Neural cell (in vitro differentiated cells): Measurements from ENCODE around the gene HCST. TPM values are rescaled to one million over a fixed set of nuclear protein-coding genes. Genes with fewer than 3 reads are reported as not detected.

ENCODE experiments used
- H2AFZ ChIP-seq: fragments of 200-600, 300-800 bp; sonication (generic), shearing (Covaris generic); 2 replicates; pipeline ENCODE4 v1.6.0; 2014; ENCODE audit warnings: low read depth, mild to moderate bottlenecking, antibody characterized with exemption, low read length, moderate library complexity
- H3F3A ChIP-seq: fragments of 200-600 bp; shearing (Covaris generic); 2 replicates; pipeline ENCODE4 v1.6.1; 2016; ENCODE audit warnings: mild to moderate bottlenecking, moderate library complexity, mixed read lengths, antibody characterized with exemption, low read length; ENCODE audit not compliant: insufficient read depth, poor library complexity, severe bottlenecking
- H3K27ac ChIP-seq: fragments of 200-600, 300-800 bp; sonication (generic), shearing (Covaris generic); 2 replicates; pipeline ENCODE4 v1.5.1; 2014; ENCODE audit warnings: mild to moderate bottlenecking, low read length, moderate library complexity
- H3K27me3 ChIP-seq: fragments of 300-800, 200-600 bp; sonication (generic), shearing (Covaris generic); 2 replicates; pipeline ENCODE4 v1.6.0; 2014; ENCODE audit warnings: mild to moderate bottlenecking, low read depth, low read length, moderate library complexity; ENCODE audit not compliant: insufficient read depth
- H3K36me3 ChIP-seq: fragments of 300-800, 200-600 bp; sonication (generic), shearing (Covaris generic); 2 replicates; pipeline ENCODE4 v1.5.1; 2014; ENCODE audit warnings: mild to moderate bottlenecking, antibody characterized with exemption, low read length, moderate library complexity; ENCODE audit not compliant: insufficient read depth
- H3K4me2 ChIP-seq: fragments of 300-800, 200-600 bp; sonication (generic), shearing (Covaris generic); 2 replicates; pipeline ENCODE4 v1.6.0; 2014; ENCODE audit warnings: mild to moderate bottlenecking, low read length
- H3K4me3 ChIP-seq: fragments of 300-800, 200-600 bp; sonication (generic), shearing (Covaris generic); 2 replicates; pipeline ENCODE4 v1.5.1; 2014; ENCODE audit warnings: mild to moderate bottlenecking, low read length, moderate library complexity
- H3K79me2 ChIP-seq: fragments of 200-600 bp; shearing (Covaris generic); replicated peaks from 2 replicates; pipeline ENCODE4 v1.6.0; 2014; ENCODE audit warnings: mild to moderate bottlenecking, low read length, moderate library complexity; ENCODE audit not compliant: insufficient read depth
- H3K9ac ChIP-seq: fragments of 300-800, 200-600 bp; sonication (generic), shearing (Covaris generic); 2 replicates; pipeline ENCODE4 v1.6.1; 2016; ENCODE audit warnings: mild to moderate bottlenecking, low read length, mixed read lengths
- H3K9me2 ChIP-seq: fragments of 200-600 bp; shearing (Covaris generic); 2 replicates; pipeline ENCODE4 v1.6.1; 2016; ENCODE audit warnings: mild to moderate bottlenecking, low read length, mixed read lengths; ENCODE audit not compliant: insufficient read depth
- H3K9me3 ChIP-seq: fragments of 200-600, 300-800 bp; sonication (generic), shearing (Covaris generic); 2 replicates; pipeline ENCODE4 v1.6.1; 2016; ENCODE audit warnings: mild to moderate bottlenecking, mixed run types, low read length, moderate library complexity, mixed read lengths
- H4K20me1 ChIP-seq: fragments of 200-600 bp; shearing (Covaris generic); 2 replicates; pipeline ENCODE4 v1.6.1; 2016; ENCODE audit warnings: mild to moderate bottlenecking, mixed run types; ENCODE audit not compliant: insufficient read depth
- EP300 ChIP-seq: fragments of 450-650 bp; conservative IDR thresholded peaks from 2 replicates; pipeline ENCODE4 v1.6.1; 2014; ENCODE audit warnings: antibody characterized with exemption, mild to moderate bottlenecking, moderate library complexity; ENCODE audit not compliant: poor library complexity, severe bottlenecking
- EZH2 ChIP-seq: fragments of 200-600, 300-800 bp; shearing (Covaris generic), sonication (generic); IDR thresholded peaks from 2 replicates; pipeline ENCODE4 v1.6.1; 2014; ENCODE audit warnings: antibody characterized with exemption, low read length, borderline replicate concordance, mild to moderate bottlenecking; ENCODE audit not compliant: insufficient read depth, poor library complexity, severe bottlenecking
- MXI1 ChIP-seq: fragments of 450-650 bp; conservative IDR thresholded peaks from 2 replicates; pipeline ENCODE4 v1.6.1; 2014; ENCODE audit warnings: antibody characterized with exemption, mild to moderate bottlenecking; ENCODE audit not compliant: poor library complexity, severe bottlenecking
- POLR2AphosphoS5 ChIP-seq: IDR thresholded peaks from 2 replicates; pipeline ENCODE4 v1.6.1; 2012
- RAD21 ChIP-seq: fragments of 450-650 bp; conservative IDR thresholded peaks from 2 replicates; pipeline ENCODE4 v1.6.1; 2014; ENCODE audit warnings: antibody characterized with exemption, mild to moderate bottlenecking, moderate library complexity
- REST ChIP-seq: IDR thresholded peaks from 2 replicates; pipeline ENCODE4 v1.6.1; 2012; ENCODE audit warnings: borderline replicate concordance
- SMC3 ChIP-seq: fragments of 450-650 bp; conservative IDR thresholded peaks from 2 replicates; pipeline ENCODE4 v1.6.1; 2014; ENCODE audit warnings: antibody characterized with exemption, mild to moderate bottlenecking, moderate library complexity; ENCODE audit not compliant: poor library complexity
- TAF1 ChIP-seq: IDR thresholded peaks from 2 replicates; pipeline ENCODE4 v1.6.1; 2012; ENCODE audit warnings: low read depth
- polyA plus RNA-seq: library from polyadenylated mRNA; depleted of rRNA; stranded (reverse); fragments of >200 nt; gene quantifications from 2 replicates; pipeline ENCODE4 v1.2.3, GENCODE V29; 2014
- TF ChIP-seq, protein P1 (sequence below): fragments of 450-650 bp; IDR thresholded peaks from 2 replicates; pipeline ENCODE4 v1.5.1; 2014; ENCODE audit warnings: antibody characterized with exemption, mild to moderate bottlenecking, moderate library complexity; ENCODE audit not compliant: poor library complexity, severe bottlenecking

HCST gene
- polyA plus RNA-seq, 1 donor from 2014 or later, result not detected

DNA sequence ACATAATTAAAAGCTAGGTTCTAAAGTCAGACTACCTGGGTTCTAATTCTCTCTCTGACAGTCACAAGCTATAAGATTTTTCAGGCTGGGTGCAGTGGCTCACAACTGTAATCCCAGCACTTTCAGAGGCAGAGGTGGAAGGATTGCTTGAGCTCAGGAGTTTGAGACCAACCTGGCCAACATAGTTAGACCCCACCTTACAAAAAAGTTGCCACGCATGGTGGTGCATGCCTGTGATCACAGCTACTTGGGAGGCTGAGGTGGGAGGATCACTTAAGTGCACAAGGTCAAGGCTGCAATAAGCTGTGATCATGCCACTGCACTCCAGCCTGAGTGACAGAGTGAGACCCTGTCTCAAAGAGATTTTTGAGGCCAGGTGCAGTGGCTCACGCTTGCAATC is 8.0 kb upstream of the HCST start:
- Histone ChIP-seq H4K20me1 (no peaks in the 10 kb centered on the region), H3K9me2 (no peaks in the 10 kb centered on the region)

DNA sequence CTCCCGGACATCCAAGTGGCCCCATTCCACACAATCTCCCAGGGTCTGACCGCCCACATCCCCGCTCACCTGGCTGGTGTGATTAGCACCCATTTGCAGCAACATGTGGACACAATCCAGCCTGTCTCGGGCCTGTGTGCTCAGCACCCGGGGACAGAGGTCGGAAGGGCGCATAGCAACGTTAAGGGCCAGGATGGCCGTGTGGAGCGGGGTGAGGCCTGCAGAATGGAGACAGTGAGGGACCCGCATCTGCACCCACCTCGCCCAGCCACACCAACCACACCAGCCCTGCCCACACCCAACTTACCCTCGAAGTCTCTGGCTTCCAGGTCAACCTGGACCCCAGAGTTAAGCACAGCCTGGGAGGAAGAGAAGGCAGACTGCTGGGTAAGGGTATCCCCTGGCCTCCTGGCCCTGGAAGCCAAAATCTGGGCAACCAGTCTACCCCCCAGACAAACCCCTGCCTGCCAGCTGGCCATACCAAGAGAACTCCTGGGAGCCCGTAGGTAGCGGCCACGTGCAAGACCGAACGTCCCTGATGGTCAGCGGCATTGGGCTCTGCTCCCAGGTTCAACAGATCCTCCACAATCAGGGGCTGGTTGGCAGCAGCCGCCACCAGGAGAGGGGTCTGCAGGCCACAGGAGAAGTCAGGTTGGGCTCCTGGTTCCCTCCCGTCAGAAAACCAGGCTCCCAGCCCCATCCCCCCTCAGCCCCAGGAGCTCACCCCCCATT is 6.3 kb upstream of the HCST start:
- H3K9me2 ChIP-seq, result no peaks in the 10 kb centered on the region
- no peaks in the 10 kb centered on the region for H3K36me3 ChIP-seq
- H3F3A ChIP-seq, result no peaks in the 10 kb centered on the region
- TF ChIP-seq REST (no peak), EZH2 (no peak), POLR2AphosphoS5 (no peak), TAF1 (no peak), SMC3 (no peak), MXI1 (no peak), EP300 (no peak), RAD21 (no peak)
- TF ChIP-seq, protein P1, sequence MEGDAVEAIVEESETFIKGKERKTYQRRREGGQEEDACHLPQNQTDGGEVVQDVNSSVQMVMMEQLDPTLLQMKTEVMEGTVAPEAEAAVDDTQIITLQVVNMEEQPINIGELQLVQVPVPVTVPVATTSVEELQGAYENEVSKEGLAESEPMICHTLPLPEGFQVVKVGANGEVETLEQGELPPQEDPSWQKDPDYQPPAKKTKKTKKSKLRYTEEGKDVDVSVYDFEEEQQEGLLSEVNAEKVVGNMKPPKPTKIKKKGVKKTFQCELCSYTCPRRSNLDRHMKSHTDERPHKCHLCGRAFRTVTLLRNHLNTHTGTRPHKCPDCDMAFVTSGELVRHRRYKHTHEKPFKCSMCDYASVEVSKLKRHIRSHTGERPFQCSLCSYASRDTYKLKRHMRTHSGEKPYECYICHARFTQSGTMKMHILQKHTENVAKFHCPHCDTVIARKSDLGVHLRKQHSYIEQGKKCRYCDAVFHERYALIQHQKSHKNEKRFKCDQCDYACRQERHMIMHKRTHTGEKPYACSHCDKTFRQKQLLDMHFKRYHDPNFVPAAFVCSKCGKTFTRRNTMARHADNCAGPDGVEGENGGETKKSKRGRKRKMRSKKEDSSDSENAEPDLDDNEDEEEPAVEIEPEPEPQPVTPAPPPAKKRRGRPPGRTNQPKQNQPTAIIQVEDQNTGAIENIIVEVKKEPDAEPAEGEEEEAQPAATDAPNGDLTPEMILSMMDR, result no peak
- H2AFZ ChIP-seq, result no peak overlapping the region
- H3K79me2 ChIP-seq, result peaks cover 3% of the 10 kb centered on the region
- no peak overlapping the region for H3K9ac ChIP-seq
- H3K4me3 ChIP-seq, result no peak overlapping the region
- no peaks in the 10 kb centered on the region for H3K27me3 ChIP-seq
- no peaks in the 10 kb centered on the region for H4K20me1 ChIP-seq
- H3K9me3 ChIP-seq, result no peaks in the 10 kb centered on the region
- H3K27ac ChIP-seq, result no peak overlapping the region
- no peak overlapping the region for H3K4me2 ChIP-seq

More for the DNA sequence above, 8.0 kb upstream of the HCST start:
- Histone ChIP-seq H3K4me2 (no peak overlapping the region), H3K27ac (no peak overlapping the region), H3K27me3 (no peaks in the 10 kb centered on the region), H3K4me3 (no peak overlapping the region), H3K9me3 (no peaks in the 10 kb centered on the region), H2AFZ (no peak overlapping the region), H3K9ac (no peak overlapping the region), H3K79me2 (peaks cover 3% of the 10 kb centered on the region), H3F3A (no peaks in the 10 kb centered on the region), H3K36me3 (no peaks in the 10 kb centered on the region)
- no peak for TF ChIP-seq RAD21
